ENCODE results near the gene LAT.

DNA sequence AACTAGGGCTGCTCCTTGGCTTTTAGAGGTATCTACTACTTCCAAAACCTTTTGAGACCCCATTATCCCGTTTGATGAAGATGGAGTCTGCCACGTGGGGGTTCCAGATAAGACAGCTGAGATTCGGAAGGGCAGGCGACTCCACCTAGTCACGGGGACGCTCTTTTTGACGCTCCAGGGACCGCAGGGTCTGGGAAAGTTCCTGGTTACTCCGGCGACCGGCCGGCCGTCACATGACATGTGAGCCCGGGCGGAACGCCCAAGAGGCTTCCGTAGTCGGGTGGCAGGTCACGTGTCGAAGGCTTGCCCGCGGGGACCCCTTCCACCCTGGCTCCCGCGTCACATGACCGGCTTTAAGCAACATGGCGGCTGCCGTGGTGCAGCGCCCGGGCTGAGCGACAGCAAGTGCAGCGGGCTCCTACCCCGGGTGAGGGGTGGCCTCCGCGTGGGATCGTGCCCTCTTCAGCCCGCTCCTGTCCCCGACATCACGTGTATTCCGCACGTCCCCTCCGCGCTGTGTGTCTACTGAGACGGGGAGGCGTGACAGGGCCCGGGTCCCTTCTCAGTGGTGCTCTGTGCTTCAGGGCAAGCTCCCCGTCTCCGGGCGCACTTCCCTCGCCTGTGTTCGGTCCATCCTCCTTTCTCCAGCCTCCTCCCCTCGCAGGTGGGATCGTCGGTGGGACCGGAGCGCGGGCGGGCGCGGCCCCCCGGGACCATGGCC, 10.3 kb upstream of the LAT start, which contains the start of gene SPNS1:
- no peak for TF ChIP-seq EZH2 (IDR thresholded peaks at IDR 0.05; ENCODE audit: insufficient read depth, poor library complexity, severe bottlenecking)
- TF ChIP-seq EZH2phosphoT487 (IDR thresholded peaks at IDR 0.05; ENCODE audit: insufficient read depth, low read depth) = no peak
